ENCODE measurements around the gene MAML2.

DNA sequence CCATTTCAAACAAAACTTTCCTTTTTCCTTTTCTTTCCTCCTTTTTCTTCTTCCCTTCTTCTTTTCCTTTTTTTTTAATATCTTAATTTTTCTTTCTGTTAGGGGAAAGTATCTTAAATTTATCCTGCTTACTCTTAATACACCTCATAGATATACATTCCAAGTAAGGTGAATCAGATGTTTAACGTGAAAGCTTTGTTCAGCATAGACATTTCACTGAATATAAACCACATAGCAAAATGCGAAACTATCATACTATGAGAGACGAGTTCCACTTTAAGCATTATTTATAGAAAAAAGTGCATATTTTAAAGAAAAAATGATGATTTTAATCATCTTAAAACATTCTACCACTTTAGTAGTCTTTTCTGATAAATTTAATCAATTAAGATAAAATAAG is 281.3 kb downstream of the MAML2 start:
- TF ChIP-seq POLR2A (IDR thresholded peaks at IDR 0.05) = no peak
- no peak for TF ChIP-seq CTCF (IDR thresholded peaks at IDR 0.05)

Data from stomach (tissue), 4 donors.